Rectal smooth muscle tissue (tissue), 1 donor: ENCODE measurements around the gene C9orf50.

Experiments used
- H3K27ac ChIP-seq: one replicate; pipeline ENCODE4 v1.7.0; 2013; ENCODE audit warnings: low read depth, low read length, inconsistent platforms
- H3K27me3 ChIP-seq: one replicate; pipeline ENCODE4 v1.7.0; 2013; ENCODE audit warnings: low read length; ENCODE audit not compliant: control insufficient read depth, insufficient read depth
- H3K36me3 ChIP-seq: one replicate; pipeline ENCODE4 v1.7.0; 2013; ENCODE audit warnings: low read length; ENCODE audit not compliant: control insufficient read depth, insufficient read depth
- H3K4me1 ChIP-seq: one replicate; pipeline ENCODE4 v1.7.0; 2013; ENCODE audit warnings: low read length; ENCODE audit not compliant: control insufficient read depth, insufficient read depth
- H3K4me3 ChIP-seq: one replicate; pipeline ENCODE4 v1.7.0; 2013; ENCODE audit warnings: low read length
- H3K9ac ChIP-seq: one replicate; pipeline ENCODE4 v1.7.0; 2013; ENCODE audit warnings: low read length

Gene C9orf50

GRCh38 chr9:129562514-129562913, 58.4 kb downstream of the C9orf50 start:
- no peaks in the 10 kb centered on the region for H3K36me3 ChIP-seq
- peaks cover 8% of the 10 kb centered on the region for H3K4me1 ChIP-seq
- no peaks in the 10 kb centered on the region for H3K27me3 ChIP-seq
- H3K4me3 ChIP-seq, result no peak overlapping the region
- H3K27ac ChIP-seq, result peak overlapping the region; percentile 59
- H3K9ac ChIP-seq, result no peak overlapping the region
